ENCODE results near the gene OR2G3.

OR2G3 gene

GRCh38 chr1:247638011-247638410 is 32.6 kb downstream of the OR2G3 start:
- no peaks in the 10 kb centered on the region for H3K9me3 ChIP-seq (ENCODE audit: control insufficient read depth, low read length)
- no peaks in the 10 kb centered on the region for H3K36me3 ChIP-seq (ENCODE audit: control insufficient read depth, insufficient read depth, low read length, severe bottlenecking)
- no peak overlapping the region for H3K4me3 ChIP-seq (ENCODE audit: low read length)
- no peak for DNase-seq (ENCODE audit: low read depth)
- no peaks in the 10 kb centered on the region for H3K4me1 ChIP-seq (ENCODE audit: control insufficient read depth, insufficient read depth, low read length)
- no peak overlapping the region for H3K9ac ChIP-seq (ENCODE audit: low read length)
- H3K27me3 ChIP-seq (replicated peaks; ENCODE audit: control insufficient read depth, insufficient read depth, low read length): no peaks in the 10 kb centered on the region

- no peaks in the 10 kb centered on the region for H3K4me1 ChIP-seq (ENCODE audit: control insufficient read depth, insufficient read depth, low read length)
- peak overlapping the region; percentile 74 for H3K4me3 ChIP-seq (ENCODE audit: low read length)
- no peak for DNase-seq (ENCODE audit: low read depth)
- no peaks in the 10 kb centered on the region for H3K36me3 ChIP-seq (ENCODE audit: control insufficient read depth, insufficient read depth, low read length, severe bottlenecking)
- peak overlapping the region; percentile 63 for H3K9ac ChIP-seq (ENCODE audit: low read length)
- no peaks in the 10 kb centered on the region for H3K9me3 ChIP-seq (ENCODE audit: control insufficient read depth, low read length)
- H3K27me3 ChIP-seq (replicated peaks; ENCODE audit: control insufficient read depth, insufficient read depth, low read length): no peaks in the 10 kb centered on the region
These were observed 33.4 kb downstream of the OR2G3 start for GRCh38 chr1:247638781-247639180.

DNA sequence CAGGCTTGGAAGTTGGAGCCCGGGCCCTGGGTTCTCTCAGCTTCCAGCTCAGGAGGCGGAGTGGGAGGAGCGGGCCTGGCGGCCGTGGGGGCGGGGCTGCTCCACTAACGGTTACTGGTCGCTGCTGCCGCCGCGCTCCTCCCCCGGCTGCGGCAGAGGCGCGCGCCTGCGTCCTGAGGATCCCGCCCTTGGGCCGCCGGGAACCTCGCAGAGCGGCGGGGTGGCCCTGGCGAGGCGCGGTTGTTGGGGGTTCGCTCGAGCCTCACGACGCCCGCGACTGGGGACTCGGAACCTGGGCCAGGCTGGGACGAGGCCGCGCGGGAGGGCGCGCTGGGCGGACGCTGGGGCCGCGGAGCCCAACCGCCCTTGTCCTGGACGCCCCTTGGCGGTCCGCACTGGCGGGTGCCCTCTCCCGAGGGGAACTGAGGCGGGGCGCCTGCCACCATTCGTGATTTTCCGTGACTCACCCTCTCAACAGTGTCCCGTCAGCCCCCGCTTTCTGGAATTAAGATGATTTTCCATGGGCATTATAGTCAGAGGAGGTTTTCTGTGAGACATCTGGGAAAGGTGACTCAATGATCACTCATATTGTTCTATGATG is 34.1 kb downstream of the OR2G3 start:
- H3K4me3 ChIP-seq (ENCODE audit: low read length): peak overlapping the region; percentile 74
- H3K4me1 ChIP-seq (ENCODE audit: control insufficient read depth, insufficient read depth, low read length): no peaks in the 10 kb centered on the region
- no peaks in the 10 kb centered on the region for H3K27me3 ChIP-seq (replicated peaks; ENCODE audit: control insufficient read depth, insufficient read depth, low read length)
- H3K36me3 ChIP-seq (ENCODE audit: control insufficient read depth, insufficient read depth, low read length, severe bottlenecking): no peaks in the 10 kb centered on the region
- H3K9me3 ChIP-seq (ENCODE audit: control insufficient read depth, low read length): no peaks in the 10 kb centered on the region
- H3K9ac ChIP-seq (ENCODE audit: low read length): peak overlapping the region; percentile 75
- no peak for DNase-seq (ENCODE audit: low read depth)

DNA sequence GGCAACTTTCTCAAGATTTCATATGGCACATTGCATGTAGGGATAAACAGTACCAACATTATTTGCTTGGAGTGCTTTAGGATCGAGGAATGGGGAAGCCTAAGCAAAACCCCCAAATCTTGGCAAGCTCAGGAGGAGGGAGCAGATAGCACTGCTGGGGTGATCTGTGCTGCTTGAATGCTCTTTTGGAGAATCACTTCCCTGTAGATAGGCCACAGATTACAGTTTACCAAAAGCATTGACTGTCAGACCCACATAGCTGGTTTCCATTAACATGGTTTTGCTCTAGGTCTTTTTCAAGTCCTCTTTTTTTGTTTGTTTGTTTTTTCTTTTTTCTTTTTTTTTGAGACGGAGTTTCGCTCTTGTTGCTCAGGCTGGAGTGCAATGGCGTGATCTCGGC is 37.4 kb downstream of the OR2G3 start:
- no peak overlapping the region for H3K4me3 ChIP-seq (ENCODE audit: low read length)
- H3K4me1 ChIP-seq (ENCODE audit: control insufficient read depth, insufficient read depth, low read length): no peaks in the 10 kb centered on the region
- no peaks in the 10 kb centered on the region for H3K27me3 ChIP-seq (replicated peaks; ENCODE audit: control insufficient read depth, insufficient read depth, low read length)
- H3K36me3 ChIP-seq (ENCODE audit: control insufficient read depth, insufficient read depth, low read length, severe bottlenecking): no peaks in the 10 kb centered on the region
- no peak overlapping the region for H3K9ac ChIP-seq (ENCODE audit: low read length)
- no peak for DNase-seq (ENCODE audit: low read depth)
- H3K9me3 ChIP-seq (ENCODE audit: control insufficient read depth, low read length): no peaks in the 10 kb centered on the region

GRCh38 chr1:247646867-247647266 is 41.5 kb downstream of the OR2G3 start:
- Histone ChIP-seq H3K36me3 (ENCODE audit: control insufficient read depth, insufficient read depth, low read length, severe bottlenecking) (no peaks in the 10 kb centered on the region), H3K9ac (ENCODE audit: low read length) (no peak overlapping the region), H3K4me1 (ENCODE audit: control insufficient read depth, insufficient read depth, low read length) (no peaks in the 10 kb centered on the region), H3K4me3 (ENCODE audit: low read length) (no peak overlapping the region), H3K27me3 (replicated peaks; ENCODE audit: control insufficient read depth, insufficient read depth, low read length) (no peaks in the 10 kb centered on the region), H3K9me3 (ENCODE audit: control insufficient read depth, low read length) (no peaks in the 10 kb centered on the region)
- DNase-seq (ENCODE audit: low read depth): no peak

- Histone ChIP-seq H3K4me1 (ENCODE audit: control insufficient read depth, insufficient read depth, low read length) (no peaks in the 10 kb centered on the region), H3K27me3 (replicated peaks; ENCODE audit: control insufficient read depth, insufficient read depth, low read length) (no peaks in the 10 kb centered on the region), H3K4me3 (ENCODE audit: low read length) (no peak overlapping the region), H3K9ac (ENCODE audit: low read length) (no peak overlapping the region), H3K36me3 (ENCODE audit: control insufficient read depth, insufficient read depth, low read length, severe bottlenecking) (no peaks in the 10 kb centered on the region), H3K9me3 (ENCODE audit: control insufficient read depth, low read length) (no peaks in the 10 kb centered on the region)
- no peak for DNase-seq (ENCODE audit: low read depth)
These were observed 42.5 kb downstream of the OR2G3 start for GRCh38 chr1:247647864-247648263.

GRCh38 chr1:247653040-247653439 is 47.7 kb downstream of the OR2G3 start:
- H3K4me1 ChIP-seq (ENCODE audit: control insufficient read depth, insufficient read depth, low read length): no peaks in the 10 kb centered on the region
- no peaks in the 10 kb centered on the region for H3K36me3 ChIP-seq (ENCODE audit: control insufficient read depth, insufficient read depth, low read length, severe bottlenecking)
- no peaks in the 10 kb centered on the region for H3K9me3 ChIP-seq (ENCODE audit: control insufficient read depth, low read length)
- H3K9ac ChIP-seq (ENCODE audit: low read length): no peak overlapping the region
- H3K27me3 ChIP-seq (replicated peaks; ENCODE audit: control insufficient read depth, insufficient read depth, low read length): no peaks in the 10 kb centered on the region
- H3K4me3 ChIP-seq (ENCODE audit: low read length): no peak overlapping the region
- DNase-seq (ENCODE audit: low read depth): no peak

All from adipocyte (in vitro differentiated cells).